ENCODE data around the gene IPMK.

Gene IPMK

DNA sequence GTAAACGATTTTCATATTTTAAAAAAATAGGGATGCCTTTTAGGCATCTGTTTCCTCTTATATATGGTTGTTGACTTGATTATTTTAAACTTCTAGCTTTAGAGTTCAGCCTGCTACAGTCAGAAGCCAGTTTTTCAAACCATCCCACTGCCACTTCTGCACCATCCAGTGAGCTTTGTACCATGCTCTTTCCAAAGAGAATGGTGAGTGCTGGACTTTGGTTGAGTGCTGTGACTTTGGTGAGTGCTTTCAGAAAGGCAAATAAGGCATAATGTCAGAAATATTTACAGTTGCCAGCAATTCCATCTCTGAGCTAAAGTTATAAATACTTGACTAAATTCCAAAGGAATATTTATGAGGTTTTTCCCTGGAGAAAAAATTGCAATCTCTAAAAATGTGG lies 117.4 kb downstream of the IPMK start:
- no peak for DNase-seq

DNA sequence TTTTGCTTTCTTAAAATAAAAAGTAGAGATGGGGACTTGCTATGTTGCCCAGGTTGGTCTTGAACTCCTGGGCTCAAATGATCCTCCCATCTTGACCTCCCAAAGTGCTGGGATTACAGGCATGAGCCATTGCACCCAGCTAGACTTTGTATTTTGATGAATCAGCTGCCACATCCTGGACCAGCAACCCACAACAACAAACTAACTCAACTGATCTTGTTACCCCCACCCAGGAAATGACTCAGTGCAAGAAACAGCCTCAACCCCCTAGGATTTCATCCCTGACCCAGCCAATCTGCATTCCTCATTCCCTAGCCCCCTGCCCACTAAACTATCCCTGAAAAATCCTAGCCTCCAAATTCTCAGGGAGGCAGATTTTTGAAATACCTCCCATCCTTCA lies 123.8 kb downstream of the IPMK start:
- no peak for DNase-seq
